ENCODE measurements around the gene RNPEPL1.

- TF ChIP-seq, protein P1, sequence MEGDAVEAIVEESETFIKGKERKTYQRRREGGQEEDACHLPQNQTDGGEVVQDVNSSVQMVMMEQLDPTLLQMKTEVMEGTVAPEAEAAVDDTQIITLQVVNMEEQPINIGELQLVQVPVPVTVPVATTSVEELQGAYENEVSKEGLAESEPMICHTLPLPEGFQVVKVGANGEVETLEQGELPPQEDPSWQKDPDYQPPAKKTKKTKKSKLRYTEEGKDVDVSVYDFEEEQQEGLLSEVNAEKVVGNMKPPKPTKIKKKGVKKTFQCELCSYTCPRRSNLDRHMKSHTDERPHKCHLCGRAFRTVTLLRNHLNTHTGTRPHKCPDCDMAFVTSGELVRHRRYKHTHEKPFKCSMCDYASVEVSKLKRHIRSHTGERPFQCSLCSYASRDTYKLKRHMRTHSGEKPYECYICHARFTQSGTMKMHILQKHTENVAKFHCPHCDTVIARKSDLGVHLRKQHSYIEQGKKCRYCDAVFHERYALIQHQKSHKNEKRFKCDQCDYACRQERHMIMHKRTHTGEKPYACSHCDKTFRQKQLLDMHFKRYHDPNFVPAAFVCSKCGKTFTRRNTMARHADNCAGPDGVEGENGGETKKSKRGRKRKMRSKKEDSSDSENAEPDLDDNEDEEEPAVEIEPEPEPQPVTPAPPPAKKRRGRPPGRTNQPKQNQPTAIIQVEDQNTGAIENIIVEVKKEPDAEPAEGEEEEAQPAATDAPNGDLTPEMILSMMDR (IDR thresholded peaks at IDR 0.05): no peak
- TF ChIP-seq POLR2A (IDR thresholded peaks at IDR 0.05): no peak
Measured at GRCh38 chr2:240531038-240531437, 37.2 kb upstream of the RNPEPL1 start.

Measured in testis (tissue), 2 donors.